ENCODE results near the gene GMNN.

Gene GMNN

DNA sequence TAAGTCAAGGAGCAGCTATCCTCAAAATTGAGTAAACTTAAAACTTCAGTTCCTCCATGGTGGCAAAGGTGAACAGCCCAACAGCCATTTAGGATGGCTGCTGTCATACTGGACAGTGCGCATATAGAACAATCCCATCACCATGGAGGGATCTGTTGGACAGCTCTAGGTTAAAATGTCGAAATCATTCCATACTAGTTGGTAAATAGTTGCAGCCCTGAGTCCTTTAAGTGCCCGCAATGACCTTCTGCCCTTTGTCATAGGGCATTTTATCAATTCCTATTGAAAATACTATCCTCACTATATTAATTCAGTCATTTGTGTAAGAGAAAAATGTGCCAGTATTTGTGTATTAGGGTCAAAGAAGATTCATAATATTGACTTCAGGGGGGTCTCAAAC is 32.8 kb downstream of the GMNN start:
- no peak for TF ChIP-seq POLR2A (IDR thresholded peaks at IDR 0.05; ENCODE audit: low read depth, low read length)
- FAIRE-seq: no peak
- no peak for DNase-seq (ENCODE audit: insufficient read length, low spot score)

DNA sequence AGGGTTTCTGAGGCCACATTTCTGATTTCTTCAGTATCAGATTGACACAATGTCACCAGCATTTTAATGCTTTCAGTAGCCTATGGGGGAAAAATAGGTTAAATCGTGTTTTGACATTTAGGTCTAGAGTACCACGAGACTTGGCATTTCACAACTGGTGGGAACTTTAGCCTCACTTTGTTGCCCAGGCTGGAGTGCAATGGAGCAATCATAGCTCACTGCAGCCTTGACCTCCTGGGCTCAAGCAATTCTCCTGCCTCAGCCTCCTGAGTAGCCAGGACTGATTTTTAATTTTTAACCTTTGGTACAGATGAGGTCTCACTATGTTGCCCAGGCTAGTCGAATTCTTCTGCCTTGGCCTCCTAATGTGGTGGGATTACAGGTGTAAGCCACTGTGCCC is 35.0 kb downstream of the GMNN start:
- no peak for FAIRE-seq
- DNase-seq (ENCODE audit: insufficient read length, low spot score): no peak
- no peak for TF ChIP-seq POLR2A (IDR thresholded peaks at IDR 0.05; ENCODE audit: low read depth, low read length)

DNA sequence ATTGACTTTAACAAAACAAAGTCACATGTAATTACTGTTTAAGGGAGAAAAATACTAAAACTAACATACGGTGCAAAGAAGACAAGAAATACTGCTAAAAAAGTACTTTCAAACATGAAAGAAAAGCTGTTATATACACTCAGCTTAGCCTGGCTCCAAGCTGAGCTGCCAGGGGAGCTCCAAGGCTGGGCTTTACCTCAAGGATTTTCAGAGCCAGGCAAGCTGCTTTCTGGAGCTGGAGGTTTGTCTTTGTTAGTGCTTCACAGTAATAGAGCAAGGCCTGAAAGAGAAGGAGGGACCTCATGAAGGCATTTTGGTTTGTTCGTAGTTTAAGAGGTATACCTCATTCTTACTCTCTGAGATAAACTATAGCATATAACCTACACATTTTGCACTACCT is 43.6 kb downstream of the GMNN start:
- no peak for TF ChIP-seq POLR2A (IDR thresholded peaks at IDR 0.05; ENCODE audit: low read depth, low read length)
- FAIRE-seq (no peak), DNase-seq (ENCODE audit: insufficient read length, low spot score) (no peak)

DNA sequence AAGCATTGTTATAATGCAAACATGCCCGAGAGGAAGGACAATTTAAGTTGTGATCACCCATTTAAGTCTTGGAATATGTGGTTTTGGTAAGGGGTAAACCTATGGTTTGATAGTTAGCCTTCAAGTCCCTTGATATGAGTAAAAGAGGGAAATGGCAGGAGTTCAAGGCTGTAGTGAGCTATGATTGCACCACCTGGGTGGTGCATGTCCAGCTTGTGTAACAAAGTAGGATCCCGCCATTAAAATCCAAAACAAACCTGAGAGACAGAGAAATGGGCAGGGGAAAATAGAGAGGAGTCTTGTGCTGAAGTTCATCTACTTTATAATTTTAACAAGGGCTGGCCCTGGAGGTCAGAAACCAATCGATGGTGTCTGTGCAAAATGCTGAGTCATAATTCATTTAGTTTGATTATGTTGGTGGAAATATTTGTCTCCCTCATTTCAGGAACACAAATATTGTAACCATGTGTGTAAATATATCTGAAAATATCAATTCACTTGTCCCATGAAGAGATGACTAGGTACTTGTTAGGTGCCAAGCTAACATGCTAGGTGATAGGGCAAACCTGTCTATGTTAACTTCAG is 47.2 kb downstream of the GMNN start:
- TF ChIP-seq POLR2A (IDR thresholded peaks at IDR 0.05; ENCODE audit: low read depth, low read length): no peak
- FAIRE-seq: peak; percentile 45

DNA sequence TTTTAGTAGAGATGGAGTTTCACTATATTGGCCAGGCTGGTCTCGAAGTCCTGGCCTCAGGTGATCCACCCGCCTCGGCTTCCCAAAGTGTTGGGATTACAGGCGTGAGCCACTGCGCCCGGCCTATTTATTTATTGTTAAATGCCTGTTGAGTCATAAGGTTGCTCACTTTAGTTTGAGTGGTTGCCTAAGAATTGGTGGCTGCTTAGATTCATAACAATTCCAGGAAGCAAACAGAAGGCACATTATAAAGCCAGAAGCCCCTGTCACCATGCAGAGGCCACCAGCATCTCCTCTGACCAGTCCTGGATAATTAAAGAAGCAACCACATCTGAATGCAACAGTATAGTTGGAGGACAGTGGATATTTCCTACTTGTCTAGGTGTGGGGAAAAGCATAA is 48.0 kb downstream of the GMNN start:
- TF ChIP-seq POLR2A (IDR thresholded peaks at IDR 0.05; ENCODE audit: low read depth, low read length): no peak
- no peak for FAIRE-seq
- no peak for DNase-seq (ENCODE audit: insufficient read length, low spot score)

More for the DNA sequence above, 47.2 kb downstream of the GMNN start:
- no peak for DNase-seq (ENCODE audit: insufficient read length, low spot score)

DNA sequence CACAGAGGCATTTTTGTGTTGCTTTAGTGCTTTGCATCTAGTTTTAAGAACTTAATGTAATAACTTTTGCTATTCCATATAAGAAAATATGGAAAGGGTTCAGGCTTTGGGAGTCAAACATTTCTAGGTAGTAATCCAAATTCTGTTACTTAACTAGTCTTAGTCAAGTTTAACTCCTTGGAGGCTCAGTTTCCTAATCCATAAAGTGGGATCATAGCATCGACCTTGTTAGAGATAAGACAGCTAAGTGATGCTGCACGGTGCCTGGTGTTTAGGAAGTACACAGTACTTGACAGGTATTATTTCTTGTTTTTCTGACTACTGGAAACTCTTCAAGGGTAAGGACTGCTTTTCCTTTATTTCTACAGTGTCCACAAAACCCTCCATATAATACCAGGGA is 48.4 kb downstream of the GMNN start:
- no peak for TF ChIP-seq POLR2A (IDR thresholded peaks at IDR 0.05; ENCODE audit: low read depth, low read length)

DNA sequence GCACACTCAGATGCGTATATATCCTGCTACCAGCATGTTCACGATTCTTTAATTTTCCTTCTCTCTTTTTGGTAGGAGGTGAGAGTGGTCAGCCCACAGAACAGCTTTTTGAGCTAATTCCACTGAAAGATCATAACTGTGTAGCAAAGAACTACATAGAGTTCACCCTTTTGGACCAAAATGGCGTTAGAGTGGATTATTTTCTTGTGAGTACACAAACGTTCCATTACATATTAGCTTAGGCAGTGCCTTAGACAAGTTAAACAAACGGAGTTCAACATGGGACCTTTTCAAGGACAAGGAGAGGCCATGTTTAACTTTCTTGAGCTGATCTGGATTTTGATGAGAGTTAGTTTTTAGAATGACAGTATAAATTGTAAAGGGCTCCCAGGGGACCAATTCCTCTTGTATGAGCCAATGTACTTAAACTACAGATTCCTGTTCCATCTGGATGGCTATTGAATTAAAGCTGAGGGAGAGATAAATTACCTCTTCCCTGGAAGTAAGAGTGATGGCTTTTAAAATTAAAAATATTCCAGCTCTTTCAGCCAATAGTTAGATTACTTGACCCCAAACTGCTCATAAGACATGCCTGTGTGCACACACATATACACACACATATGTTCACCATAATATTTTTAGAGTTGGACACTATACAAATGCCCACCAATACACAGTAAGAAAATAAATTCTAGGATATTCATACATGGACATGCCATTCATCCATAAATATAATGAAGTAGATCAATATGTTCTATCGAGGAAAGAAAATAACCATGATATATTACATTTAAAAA is 49.6 kb downstream of the GMNN start:
- FAIRE-seq (no peak), DNase-seq (ENCODE audit: insufficient read length, low spot score) (no peak)
- no peak for TF ChIP-seq POLR2A (IDR thresholded peaks at IDR 0.05; ENCODE audit: low read depth, low read length)

More for the DNA sequence above, 48.4 kb downstream of the GMNN start:
- no peak for DNase-seq (ENCODE audit: insufficient read length, low spot score)
- no peak for FAIRE-seq

DNA sequence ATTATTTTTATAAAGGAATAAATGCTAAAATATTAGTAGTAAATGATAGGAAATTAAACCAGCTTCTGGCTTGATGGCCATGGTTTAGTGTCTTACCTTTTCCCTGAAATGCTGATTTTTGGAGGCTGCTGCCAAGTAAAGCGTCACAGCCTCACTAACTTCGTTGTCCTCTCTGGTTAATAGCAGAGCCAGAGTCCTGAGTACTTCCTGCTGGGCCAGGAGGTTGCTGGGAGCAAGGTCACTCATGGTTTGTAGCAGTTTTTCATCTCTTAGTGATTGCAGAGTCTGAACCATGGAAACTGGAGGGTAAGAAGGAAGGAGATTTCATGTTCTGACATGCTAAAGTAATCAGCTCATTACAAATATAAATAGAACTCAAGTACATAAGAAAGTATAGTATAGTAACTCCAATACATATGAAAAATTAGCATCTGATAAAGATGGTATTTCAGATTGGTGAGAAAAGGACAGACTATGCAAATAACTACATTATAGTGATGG is 50.4 kb downstream of the GMNN start:
- no peak for TF ChIP-seq POLR2A (IDR thresholded peaks at IDR 0.05; ENCODE audit: low read depth, low read length)
- no peak for DNase-seq (ENCODE audit: insufficient read length, low spot score)
- no peak for FAIRE-seq

DNA sequence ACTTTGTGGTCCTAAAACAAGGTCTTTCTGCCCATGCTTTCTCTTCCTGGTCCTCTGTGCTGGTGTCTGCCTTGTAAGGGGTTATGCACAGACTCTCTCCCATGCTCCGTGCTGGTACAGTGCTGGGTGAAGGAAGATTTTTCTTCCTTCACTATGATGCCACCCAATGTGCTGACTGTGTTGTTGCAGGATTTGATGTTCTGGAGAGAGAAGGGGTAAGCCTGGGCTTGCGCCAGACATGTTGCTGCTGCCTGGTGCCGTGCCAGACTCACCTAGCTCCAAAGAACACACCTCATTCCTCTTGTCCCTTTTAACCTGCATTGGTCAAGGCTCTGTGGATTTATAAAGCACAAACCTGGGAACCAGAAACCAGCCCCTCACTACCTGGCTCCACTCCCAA is 52.4 kb downstream of the GMNN start:
- DNase-seq (ENCODE audit: insufficient read length, low spot score) (no peak), FAIRE-seq (no peak)
- TF ChIP-seq POLR2A (IDR thresholded peaks at IDR 0.05; ENCODE audit: low read depth, low read length): no peak

DNA sequence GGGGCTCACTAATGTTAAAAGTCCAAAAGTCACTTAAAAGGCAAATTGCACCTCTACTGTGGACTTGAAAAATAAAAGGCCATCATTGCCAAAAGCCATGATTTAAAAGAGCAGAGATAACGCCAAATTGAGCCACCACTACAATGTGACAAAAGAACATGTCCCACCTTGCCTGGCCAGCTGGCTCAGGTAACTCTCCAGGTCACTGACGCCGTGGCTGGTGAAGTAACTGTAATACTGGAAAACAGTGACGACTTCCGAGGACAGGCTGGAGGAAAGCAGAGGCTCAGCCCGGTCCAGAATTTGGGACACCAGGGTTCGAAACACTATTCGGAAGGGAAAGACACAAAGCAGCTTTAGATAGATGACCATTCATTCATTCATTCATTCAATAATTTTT is 53.2 kb downstream of the GMNN start:
- no peak for TF ChIP-seq POLR2A (IDR thresholded peaks at IDR 0.05; ENCODE audit: low read depth, low read length)
- DNase-seq (ENCODE audit: insufficient read length, low spot score) (no peak), FAIRE-seq (no peak)

DNA sequence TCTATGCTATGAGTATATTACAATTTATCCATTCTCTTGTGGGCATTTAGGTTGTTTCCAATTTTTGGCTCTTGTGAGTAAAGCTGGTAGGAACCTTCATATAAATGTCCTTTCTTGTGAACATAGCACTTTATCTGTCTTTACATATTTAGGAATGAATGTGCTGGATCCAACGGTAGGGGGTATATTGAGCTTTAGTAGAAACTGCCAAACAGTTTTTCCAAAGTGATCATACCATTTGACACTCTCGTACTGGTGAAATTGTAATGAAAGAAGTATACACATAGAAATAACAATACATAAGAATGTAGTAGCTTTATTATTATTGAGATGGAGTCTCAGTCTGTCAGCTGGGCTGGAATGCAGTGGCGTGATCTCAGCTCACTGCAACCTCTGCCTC is 54.9 kb downstream of the GMNN start:
- no peak for FAIRE-seq
- no peak for TF ChIP-seq POLR2A (IDR thresholded peaks at IDR 0.05; ENCODE audit: low read depth, low read length)
- DNase-seq (ENCODE audit: insufficient read length, low spot score): no peak

DNA sequence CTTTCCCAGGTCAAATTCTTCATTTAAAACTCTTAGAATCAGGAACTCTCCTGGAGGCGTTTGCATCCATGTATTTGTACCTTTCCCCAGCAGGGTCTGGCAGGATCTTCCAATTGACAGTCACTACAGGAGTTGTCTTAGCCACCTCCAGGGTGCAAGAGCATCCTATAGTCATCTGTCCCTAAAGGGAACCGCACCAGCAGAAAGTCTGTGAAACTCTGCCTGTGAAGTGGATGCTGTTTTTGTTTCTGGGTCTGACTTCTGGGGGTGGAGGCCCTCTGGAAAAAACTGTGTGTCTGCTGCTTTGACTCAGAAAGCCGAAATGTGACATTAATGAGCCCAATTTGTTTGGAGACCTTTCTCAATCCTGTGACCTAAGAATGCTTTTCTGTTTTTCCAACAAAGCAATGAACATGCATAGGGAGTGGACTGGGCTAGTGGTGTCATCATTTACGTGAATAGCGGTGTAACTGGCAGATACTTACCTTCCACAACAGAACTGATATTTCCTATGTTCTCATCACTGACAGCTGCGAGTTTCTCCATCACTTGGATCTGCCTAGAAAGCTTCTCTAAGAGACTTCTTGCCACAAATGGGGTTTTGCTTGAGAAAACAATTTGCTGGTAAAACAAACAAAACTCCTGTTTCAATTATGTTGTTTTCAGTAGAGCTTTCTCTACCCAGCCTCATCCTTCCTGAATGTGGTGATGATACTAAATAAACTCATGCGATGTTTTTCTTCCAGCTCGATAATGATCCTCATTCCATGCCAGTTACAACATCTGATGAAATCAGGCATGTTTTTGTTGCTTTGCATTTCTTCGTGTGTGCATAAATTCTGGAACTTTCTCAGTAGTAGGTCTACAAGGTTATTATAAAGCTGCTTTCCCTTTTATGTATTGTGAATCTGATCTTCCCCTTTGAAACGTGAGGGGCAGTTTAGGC is 57.3 kb downstream of the GMNN start:
- FAIRE-seq (no peak), DNase-seq (ENCODE audit: insufficient read length, low spot score) (no peak)
- TF ChIP-seq POLR2A (IDR thresholded peaks at IDR 0.05; ENCODE audit: low read depth, low read length): no peak

DNA sequence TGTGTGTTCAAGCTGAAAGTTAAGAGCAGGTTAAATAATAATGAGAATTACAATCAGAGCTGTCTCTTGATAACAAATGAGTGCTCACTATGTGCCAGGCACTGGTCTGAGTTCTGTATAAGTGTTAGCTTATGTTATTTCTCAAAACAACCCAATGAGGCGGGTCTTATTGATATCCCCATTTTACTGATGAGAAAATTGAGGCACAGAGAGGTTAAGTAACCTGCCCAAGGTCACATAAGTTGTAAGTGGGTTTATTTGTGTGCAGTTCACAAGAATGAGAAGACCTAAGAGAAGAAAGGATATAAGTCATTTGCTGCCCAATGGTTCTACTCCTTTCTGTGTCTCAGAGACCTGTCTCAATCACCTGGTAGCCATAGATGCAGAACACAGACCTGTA is 58.1 kb downstream of the GMNN start:
- DNase-seq (ENCODE audit: insufficient read length, low spot score): no peak
- no peak for FAIRE-seq
- TF ChIP-seq POLR2A (IDR thresholded peaks at IDR 0.05; ENCODE audit: low read depth, low read length): no peak
